Parathyroid adenoma (tissue), 2 donors: Measurements from ENCODE around the gene ZNF732.
A peak's percentile ranks its signal among the peaks of the same experiment; 100 is the strongest.

Source experiments
- H2AFZ ChIP-seq: fragments of 300-600 bp; sonication (generic); one replicate; pipeline ENCODE4 v1.7.0; 2017; ENCODE audit warnings: antibody characterized with exemption, mild to moderate bottlenecking
- H3K27ac ChIP-seq: fragments of 300-600 bp; sonication (generic); one replicate; pipeline ENCODE4 v1.7.0; 2017
- H3K27me3 ChIP-seq: fragments of 300-600 bp; sonication (generic); one replicate; pipeline ENCODE4 v1.7.0; 2017; ENCODE audit warnings: low read length; ENCODE audit not compliant: control insufficient read depth, insufficient read depth
- H3K36me3 ChIP-seq: fragments of 300-600 bp; sonication (generic); one replicate; pipeline ENCODE4 v1.7.0; 2017; ENCODE audit warnings: low read length; ENCODE audit not compliant: control insufficient read depth, insufficient read depth
- H3K4me1 ChIP-seq: fragments of 300-600 bp; sonication (generic); one replicate; pipeline ENCODE4 v1.7.0; 2017; ENCODE audit warnings: control low read depth
- H3K4me2 ChIP-seq: fragments of 300-600 bp; sonication (generic); one replicate; pipeline ENCODE4 v1.7.0; 2017; ENCODE audit warnings: low read length
- H3K4me3 ChIP-seq: fragments of 300-600 bp; sonication (generic); one replicate; pipeline ENCODE4 v1.7.0; 2017; ENCODE audit warnings: low read depth, low read length
- H3K79me2 ChIP-seq: fragments of 300-600 bp; sonication (generic); one replicate; pipeline ENCODE4 v1.7.0; 2017; ENCODE audit warnings: control low read depth
- H3K9ac ChIP-seq: fragments of 300-600 bp; sonication (generic); one replicate; pipeline ENCODE4 v1.7.0; 2017; ENCODE audit warnings: mild to moderate bottlenecking
- H3K9me3 ChIP-seq: fragments of 300-600 bp; sonication (generic); one replicate; pipeline ENCODE4 v1.7.0; 2017; ENCODE audit warnings: low read length; ENCODE audit not compliant: control insufficient read depth
- CTCF ChIP-seq: fragments of 300-600 bp; sonication (generic); IDR thresholded peaks from one replicate; pipeline ENCODE4 v1.7.0; 2017; ENCODE audit warnings: antibody characterized with exemption, mild to moderate bottlenecking
- donor health status: primary hyperparathyroidism.

ZNF732 gene

GRCh38 chr4:256492-256891 lies 48.8 kb downstream of the ZNF732 start:
- no peaks in the 10 kb centered on the region for H3K9me3 ChIP-seq
- no peak overlapping the region for H3K4me3 ChIP-seq
- no peak for TF ChIP-seq CTCF
- no peaks in the 10 kb centered on the region for H3K4me1 ChIP-seq
- no peak overlapping the region for H2AFZ ChIP-seq
- no peak overlapping the region for H3K4me2 ChIP-seq
- H3K79me2 ChIP-seq: no peaks in the 10 kb centered on the region
- no peaks in the 10 kb centered on the region for H3K27me3 ChIP-seq
- no peak overlapping the region for H3K9ac ChIP-seq
- no peak overlapping the region for H3K27ac ChIP-seq
- H3K36me3 ChIP-seq: no peaks in the 10 kb centered on the region

GRCh38 chr4:253936-254756 lies 51.1 kb downstream of the ZNF732 start:
- Histone ChIP-seq H3K4me3 (no peak overlapping the region), H3K9me3 (no peaks in the 10 kb centered on the region)

GRCh38 chr4:252065-252601 lies 53.1 kb downstream of the ZNF732 start:
- Histone ChIP-seq H3K9me3 (no peaks in the 10 kb centered on the region), H3K9ac (no peak overlapping the region), H3K27ac (no peak overlapping the region), H3K4me3 (no peak overlapping the region), H3K4me2 (no peak overlapping the region), H3K4me1 (no peaks in the 10 kb centered on the region), H2AFZ (no peak overlapping the region), H3K36me3 (no peaks in the 10 kb centered on the region), H3K27me3 (no peaks in the 10 kb centered on the region), H3K79me2 (no peaks in the 10 kb centered on the region)
- TF ChIP-seq CTCF: no peak

More at GRCh38 chr4:253936-254756, 51.1 kb downstream of the ZNF732 start:
- no peak for TF ChIP-seq CTCF
- Histone ChIP-seq H3K4me1 (no peaks in the 10 kb centered on the region), H3K27ac (no peak overlapping the region), H3K9ac (no peak overlapping the region), H3K4me2 (no peak overlapping the region), H2AFZ (no peak overlapping the region), H3K79me2 (no peaks in the 10 kb centered on the region), H3K27me3 (no peaks in the 10 kb centered on the region), H3K36me3 (no peaks in the 10 kb centered on the region)

- Histone ChIP-seq H2AFZ (no peak overlapping the region), H3K4me2 (no peak overlapping the region), H3K27me3 (no peaks in the 10 kb centered on the region), H3K4me3 (no peak overlapping the region), H3K9me3 (no peaks in the 10 kb centered on the region), H3K36me3 (no peaks in the 10 kb centered on the region), H3K9ac (no peak overlapping the region), H3K4me1 (no peaks in the 10 kb centered on the region), H3K27ac (no peak overlapping the region), H3K79me2 (no peaks in the 10 kb centered on the region)
- TF ChIP-seq CTCF: peak; percentile 48
Measured at GRCh38 chr4:244471-244870, 60.8 kb downstream of the ZNF732 start.
